BJ (cell line): Measurements from ENCODE around the gene ANO2. TPM values are rescaled to one million over a fixed set of nuclear protein-coding genes. Genes with fewer than 3 reads are reported as not detected.

Experiments used
- CTCF ChIA-PET: fragments of 350-600 bp; formaldehyde crosslinking; extraction: SDS; loops from one replicate; lab custom pipeline; 2021; ENCODE audit warnings: antibody characterized with exemption, inconsistent platforms; lab: Yijun Ruan, JAX
- POLR2A ChIA-PET: fragments of 300-600 bp; sonication (Branson Sonifier 250); formaldehyde crosslinking; extraction: SDS; loops from one replicate; lab custom pipeline; 2021; ENCODE audit warnings: antibody characterized with exemption; lab: Charles Lee
- DNase-seq: peaks from one replicate; pipeline ENCODE4 v3.0.0-alpha.2; 2011; ENCODE audit warnings: low read depth
- H3K27me3 ChIP-seq: 2 replicates; pipeline ENCODE4 v1.6.0; 2011; ENCODE audit warnings: low read length; ENCODE audit not compliant: control insufficient read depth, insufficient read depth
- H3K36me3 ChIP-seq: 2 replicates; pipeline ENCODE4 v1.5.1; 2011; ENCODE audit warnings: low read length; ENCODE audit not compliant: control insufficient read depth, insufficient read depth
- H3K4me3 ChIP-seq: 2 replicates; pipeline ENCODE4 v1.5.1; 2011; ENCODE audit warnings: low read depth, mild to moderate bottlenecking, control low read depth, low read length
- polyA plus RNA-seq: library from polyadenylated mRNA; depleted of rRNA; stranded (reverse); fragments of >200 nt; gene quantifications from 2 replicates; pipeline ENCODE4 v1.2.3, GENCODE V29; 2011
- TF ChIP-seq, protein P1 (sequence below): IDR thresholded peaks from 2 replicates; pipeline ENCODE4 v1.5.1; 2011; ENCODE audit warnings: low read depth, mild to moderate bottlenecking, control low read depth, inconsistent platforms, low read length, moderate library complexity; ENCODE audit not compliant: insufficient read depth

Gene ANO2
- polyA plus RNA-seq, 1 experiment: 0.10 TPM

DNA sequence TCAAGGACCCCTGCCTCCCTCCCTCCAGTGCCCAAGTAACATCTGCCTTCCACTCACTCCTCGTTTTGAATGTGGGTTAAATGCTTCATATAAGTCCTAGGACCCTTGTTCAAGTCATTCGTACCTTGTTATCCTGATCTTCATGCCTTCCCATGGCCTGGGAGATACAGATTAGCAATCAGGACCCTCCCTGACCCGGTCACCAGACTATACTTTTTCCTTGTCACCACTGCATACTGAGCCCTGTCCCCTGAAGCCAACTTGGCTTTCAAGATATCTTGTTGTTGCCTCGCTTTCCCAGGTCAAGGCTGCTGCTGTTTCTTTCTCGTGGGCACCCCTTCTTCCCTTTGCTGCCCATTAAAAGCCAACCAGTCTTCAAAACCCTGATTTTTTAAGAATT, 208.5 kb downstream of the ANO2 start:
- H3K36me3 ChIP-seq: no peaks in the 10 kb centered on the region
- ChIA-PET CTCF (interaction anchor here (1.0 kb wide), 1 partner anchor 9 kb away, joined by 4 read pairs; no protein-coding TSS in a partner anchor), POLR2A (no interaction called here)
- H3K4me3 ChIP-seq: no peak overlapping the region
- no peak for DNase-seq
- no peaks in the 10 kb centered on the region for H3K27me3 ChIP-seq
- TF ChIP-seq, protein P1, sequence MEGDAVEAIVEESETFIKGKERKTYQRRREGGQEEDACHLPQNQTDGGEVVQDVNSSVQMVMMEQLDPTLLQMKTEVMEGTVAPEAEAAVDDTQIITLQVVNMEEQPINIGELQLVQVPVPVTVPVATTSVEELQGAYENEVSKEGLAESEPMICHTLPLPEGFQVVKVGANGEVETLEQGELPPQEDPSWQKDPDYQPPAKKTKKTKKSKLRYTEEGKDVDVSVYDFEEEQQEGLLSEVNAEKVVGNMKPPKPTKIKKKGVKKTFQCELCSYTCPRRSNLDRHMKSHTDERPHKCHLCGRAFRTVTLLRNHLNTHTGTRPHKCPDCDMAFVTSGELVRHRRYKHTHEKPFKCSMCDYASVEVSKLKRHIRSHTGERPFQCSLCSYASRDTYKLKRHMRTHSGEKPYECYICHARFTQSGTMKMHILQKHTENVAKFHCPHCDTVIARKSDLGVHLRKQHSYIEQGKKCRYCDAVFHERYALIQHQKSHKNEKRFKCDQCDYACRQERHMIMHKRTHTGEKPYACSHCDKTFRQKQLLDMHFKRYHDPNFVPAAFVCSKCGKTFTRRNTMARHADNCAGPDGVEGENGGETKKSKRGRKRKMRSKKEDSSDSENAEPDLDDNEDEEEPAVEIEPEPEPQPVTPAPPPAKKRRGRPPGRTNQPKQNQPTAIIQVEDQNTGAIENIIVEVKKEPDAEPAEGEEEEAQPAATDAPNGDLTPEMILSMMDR: no peak

- Histone ChIP-seq H3K4me3 (no peak overlapping the region), H3K27me3 (no peaks in the 10 kb centered on the region), H3K36me3 (no peaks in the 10 kb centered on the region)
- TF ChIP-seq, protein P1: no peak
- no peak for DNase-seq
- ChIA-PET POLR2A (no interaction called here), CTCF (interaction anchor here (1.3 to 2.2 kb wide), 2 partner anchors 9 to 14 kb away, joined by 4 to 12 read pairs; no protein-coding TSS in a partner anchor)
Observed at GRCh38 chr12:5736016-5736415, 209.0 kb downstream of the ANO2 start.

GRCh38 chr12:5733916-5734315, 211.1 kb downstream of the ANO2 start:
- ChIA-PET CTCF (interaction anchor here (0.7 to 2.2 kb wide), 3 partner anchors 11 to 138 kb away, joined by 4 to 12 read pairs (median 7); no protein-coding TSS in a partner anchor), POLR2A (no interaction called here)
- no peak for DNase-seq
- Histone ChIP-seq H3K4me3 (no peak overlapping the region), H3K27me3 (no peaks in the 10 kb centered on the region; the same call in 1 of the 2 replicates), H3K36me3 (no peaks in the 10 kb centered on the region)
- TF ChIP-seq, protein P1: no peak

- no peak for DNase-seq
- TF ChIP-seq, protein P1: no peak
- Histone ChIP-seq H3K4me3 (no peak overlapping the region), H3K27me3 (no peaks in the 10 kb centered on the region; the same call in 1 of the 2 replicates), H3K36me3 (no peaks in the 10 kb centered on the region)
- ChIA-PET CTCF (interaction anchor here (1.7 kb wide), 1 partner anchor 12 kb away, joined by 7 read pairs; no protein-coding TSS in a partner anchor), POLR2A (no interaction called here)
Observed at GRCh38 chr12:5733136-5733755, 211.8 kb downstream of the ANO2 start.

GRCh38 chr12:5730962-5731361, 214.1 kb downstream of the ANO2 start:
- TF ChIP-seq, protein P1: no peak
- CTCF ChIA-PET: no interaction called here
- DNase-seq: no peak

More at GRCh38 chr12:5730962-5731361, 214.1 kb downstream of the ANO2 start:
- POLR2A ChIA-PET: no interaction called here
- no peaks in the 10 kb centered on the region for H3K36me3 ChIP-seq
- H3K4me3 ChIP-seq: no peak overlapping the region
- H3K27me3 ChIP-seq: no peaks in the 10 kb centered on the region; the same call in 1 of the 2 replicates
